Thyroid gland (tissue), 4 donors: ENCODE data around the gene P4HA3. TPM values are rescaled to one million over a fixed set of nuclear protein-coding genes. Genes with fewer than 3 reads are reported as not detected.
"Not testable (repeated sequence)": the region's sequence is repeated elsewhere in the genome, so short reads cannot be mapped to it uniquely, and the experiment has no call there.

Experiments used
- DNase-seq, 2 donors: peaks; one replicate each; pipeline ENCODE4 v3.0.0-alpha.2; 2019
- H3K27ac ChIP-seq, 3 donors: fragments of 200-600 bp; sonication (generic); 1 replicate in 2 of 3; 2 replicates in 1 of 3; pipeline ENCODE4 v1.5.1; 2016 to 2019; ENCODE audit warnings: mild to moderate bottlenecking in 1 of 3, moderate library complexity in 1 of 3
- H3K27me3 ChIP-seq: fragments of 200-600 bp; sonication (generic); one replicate; pipeline ENCODE4 v1.5.1; 2019
- H3K36me3 ChIP-seq, 2 donors: fragments of 200-600 bp; sonication (generic); one replicate each; pipeline ENCODE4 v1.5.1; 2016 to 2019
- H3K4me1 ChIP-seq, 2 donors: fragments of 200-600 bp; sonication (generic); one replicate each; pipeline ENCODE4 v1.5.1; 2017 to 2019
- H3K4me3 ChIP-seq, 3 donors: fragments of 200-600 bp; sonication (generic); replicated peaks in 1 of 3; 1 replicate in 2 of 3; 2 replicates in 1 of 3; pipeline ENCODE4 v1.5.1; 2016; ENCODE audit warnings: mild to moderate bottlenecking in 1 of 3
- H3K9me3 ChIP-seq: fragments of 200-600 bp; sonication (generic); one replicate; pipeline ENCODE4 v1.5.1; 2017
- CTCF ChIP-seq, 6 experiments: fragments of 200-600 bp in 3 of 6; fragments of 450-650 bp in 3 of 6; sonication (generic) in 3 of 6; IDR thresholded peaks; one replicate each; pipeline ENCODE4 v1.5.1; 2016 to 2019; ENCODE audit warnings: antibody characterized with exemption in 6 of 6, mild to moderate bottlenecking in 2 of 6, inconsistent platforms in 1 of 6, moderate library complexity in 1 of 6
- POLR2A ChIP-seq, 2 donors: fragments of 450-650 bp; IDR thresholded peaks; one replicate each; pipeline ENCODE4 v1.6.1; 2017; ENCODE audit warnings: antibody characterized with exemption in 2 of 2, mild to moderate bottlenecking in 2 of 2, moderate library complexity in 1 of 2
- WGBS, 2 donors: methylation state at CpG; one replicate each; pipeline ENCODE4 v1.1.5; 2017; 5-methylcytosine and 5-hydroxymethylcytosine counted together
- intact Hi-C: fragments of 100-400 bp; cut with DNase I; formaldehyde crosslinking; loops from one replicate; pipeline ENCODE4 v1.15.1; 2023
- total RNA-seq, 4 donors: library from RNA; depleted of rRNA; stranded (reverse); fragments of >200 nt; gene quantifications; one replicate each; pipeline ENCODE4 v1.2.3, GENCODE V29; 2016

Gene P4HA3
- total RNA-seq, 4 donors from 2014 or later: 1.6 to 4.3 (median 2.7) TPM

GRCh38 chr11:74332291-74332690 lies 20.9 kb upstream of the P4HA3 start:
- WGBS, 2 donors: 100% methylated on average over 1 of the region's 1 CpG
- no peak for TF ChIP-seq POLR2A (IDR thresholded peaks at IDR 0.05)

DNA sequence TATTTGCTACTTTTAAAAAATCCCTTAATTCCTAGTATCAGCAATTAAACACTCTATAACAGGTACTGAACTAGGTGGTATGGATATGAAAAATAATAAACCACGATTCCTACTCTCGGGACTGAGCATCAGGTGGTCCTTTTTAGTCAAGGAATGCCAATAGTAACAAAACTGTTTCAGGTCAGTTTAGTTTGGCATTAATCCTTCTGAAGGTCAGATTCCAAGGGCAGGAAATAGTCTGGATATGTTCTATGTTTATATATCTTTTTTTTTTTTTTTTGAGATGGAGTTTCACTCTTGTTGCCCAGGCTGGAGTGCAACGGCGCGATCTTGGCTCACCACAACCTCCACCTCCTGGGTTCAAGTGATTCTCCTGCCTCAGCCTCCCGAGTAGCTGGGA lies 19.6 kb upstream of the P4HA3 start:
- 81 to 88% methylated on average over 6 of the region's 6 CpGs for WGBS, 2 donors
- H3K27me3 ChIP-seq, H3K36me3 ChIP-seq, H3K9me3 ChIP-seq, DNase-seq, H3K4me3 ChIP-seq, intact Hi-C loops: not testable (repeated sequence)
- peaks cover 27 to 44% of the 10 kb centered on the region in 2 donors for H3K4me1 ChIP-seq
- peak overlapping the region; percentile 23 to 70 (median 53) for H3K27ac ChIP-seq

More at GRCh38 chr11:74332291-74332690, 20.9 kb upstream of the P4HA3 start:
- intact Hi-C loops: no loop called here
- H3K4me3 ChIP-seq: no peak overlapping the region
- H3K36me3 ChIP-seq: no peaks in the 10 kb centered on the region
- DNase-seq: no peak
- H3K27ac ChIP-seq: no peak overlapping the region
- H3K4me1 ChIP-seq: peaks cover 14 to 37% of the 10 kb centered on the region in 2 donors
- no peaks in the 10 kb centered on the region for H3K27me3 ChIP-seq
- H3K9me3 ChIP-seq: no peaks in the 10 kb centered on the region

GRCh38 chr11:74330075-74330858 lies 18.8 kb upstream of the P4HA3 start:
- intact Hi-C loops: no loop called here
- Histone ChIP-seq H3K27me3 (no peaks in the 10 kb centered on the region), H3K4me1 (peaks cover 34 to 51% of the 10 kb centered on the region in 2 donors), H3K4me3 (no peak overlapping the region), H3K36me3 (no peaks in the 10 kb centered on the region), H3K9me3 (no peaks in the 10 kb centered on the region), H3K27ac (peak overlapping the region; percentile 26 to 70 (median 53))
- DNase-seq: no peak
- no peak for TF ChIP-seq CTCF (IDR thresholded peaks at IDR 0.05)
- TF ChIP-seq POLR2A (IDR thresholded peaks at IDR 0.05): no peak

GRCh38 chr11:74327076-74327475 lies 15.6 kb upstream of the P4HA3 start:
- Histone ChIP-seq H3K4me1 (peaks cover 54 to 75% of the 10 kb centered on the region in 2 donors), H3K9me3 (no peaks in the 10 kb centered on the region), H3K36me3 (no peaks in the 10 kb centered on the region), H3K27me3 (no peaks in the 10 kb centered on the region), H3K27ac (peak overlapping the region; percentile 81 to 87 (median 86)), H3K4me3 (no peak overlapping the region)
- intact Hi-C loops: no loop called here
- DNase-seq: no peak
- TF ChIP-seq POLR2A (IDR thresholded peaks at IDR 0.05): no peak
- TF ChIP-seq CTCF (IDR thresholded peaks at IDR 0.05): peak in 1 of 6 experiments; percentile 4
- 85 to 90% methylated on average over 1 of the region's 1 CpG for WGBS, 2 donors

- peaks cover 58 to 79% of the 10 kb centered on the region in 2 donors for H3K4me1 ChIP-seq
- H3K9me3 ChIP-seq: no peaks in the 10 kb centered on the region
- H3K4me3 ChIP-seq: no peak overlapping the region
- H3K27me3 ChIP-seq: no peaks in the 10 kb centered on the region
- TF ChIP-seq POLR2A (IDR thresholded peaks at IDR 0.05) (no peak), CTCF (IDR thresholded peaks at IDR 0.05) (no peak)
- intact Hi-C loops: no loop called here
- H3K36me3 ChIP-seq: no peaks in the 10 kb centered on the region
- peak overlapping the region; percentile 81 to 87 (median 86) for H3K27ac ChIP-seq
- 23 to 44% methylated on average over 5 of the region's 5 CpGs for WGBS, 2 donors
- DNase-seq: peak; percentile 51 to 61
These were observed 15.2 kb upstream of the P4HA3 start for GRCh38 chr11:74326665-74327064.
